HG03558 (cell line): ENCODE measurements around the gene DSG4.
"Not testable (repeated sequence)": the region's sequence is repeated elsewhere in the genome, so short reads cannot be mapped to it uniquely, and the experiment has no call there.

Experiments
- ATAC-seq: cut with Tn5 transposase; IDR thresholded peaks from one replicate; pipeline ENCODE4 v1.9.1; 2021; ENCODE audit warnings: moderate number of reproducible peaks; ENCODE audit not compliant: unreplicated experiment; ENCODE audit errors: extremely low read depth

DSG4 gene, protein sequence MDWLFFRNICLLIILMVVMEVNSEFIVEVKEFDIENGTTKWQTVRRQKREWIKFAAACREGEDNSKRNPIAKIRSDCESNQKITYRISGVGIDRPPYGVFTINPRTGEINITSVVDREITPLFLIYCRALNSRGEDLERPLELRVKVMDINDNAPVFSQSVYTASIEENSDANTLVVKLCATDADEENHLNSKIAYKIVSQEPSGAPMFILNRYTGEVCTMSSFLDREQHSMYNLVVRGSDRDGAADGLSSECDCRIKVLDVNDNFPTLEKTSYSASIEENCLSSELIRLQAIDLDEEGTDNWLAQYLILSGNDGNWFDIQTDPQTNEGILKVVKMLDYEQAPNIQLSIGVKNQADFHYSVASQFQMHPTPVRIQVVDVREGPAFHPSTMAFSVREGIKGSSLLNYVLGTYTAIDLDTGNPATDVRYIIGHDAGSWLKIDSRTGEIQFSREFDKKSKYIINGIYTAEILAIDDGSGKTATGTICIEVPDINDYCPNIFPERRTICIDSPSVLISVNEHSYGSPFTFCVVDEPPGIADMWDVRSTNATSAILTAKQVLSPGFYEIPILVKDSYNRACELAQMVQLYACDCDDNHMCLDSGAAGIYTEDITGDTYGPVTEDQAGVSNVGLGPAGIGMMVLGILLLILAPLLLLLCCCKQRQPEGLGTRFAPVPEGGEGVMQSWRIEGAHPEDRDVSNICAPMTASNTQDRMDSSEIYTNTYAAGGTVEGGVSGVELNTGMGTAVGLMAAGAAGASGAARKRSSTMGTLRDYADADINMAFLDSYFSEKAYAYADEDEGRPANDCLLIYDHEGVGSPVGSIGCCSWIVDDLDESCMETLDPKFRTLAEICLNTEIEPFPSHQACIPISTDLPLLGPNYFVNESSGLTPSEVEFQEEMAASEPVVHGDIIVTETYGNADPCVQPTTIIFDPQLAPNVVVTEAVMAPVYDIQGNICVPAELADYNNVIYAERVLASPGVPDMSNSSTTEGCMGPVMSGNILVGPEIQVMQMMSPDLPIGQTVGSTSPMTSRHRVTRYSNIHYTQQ

DNA sequence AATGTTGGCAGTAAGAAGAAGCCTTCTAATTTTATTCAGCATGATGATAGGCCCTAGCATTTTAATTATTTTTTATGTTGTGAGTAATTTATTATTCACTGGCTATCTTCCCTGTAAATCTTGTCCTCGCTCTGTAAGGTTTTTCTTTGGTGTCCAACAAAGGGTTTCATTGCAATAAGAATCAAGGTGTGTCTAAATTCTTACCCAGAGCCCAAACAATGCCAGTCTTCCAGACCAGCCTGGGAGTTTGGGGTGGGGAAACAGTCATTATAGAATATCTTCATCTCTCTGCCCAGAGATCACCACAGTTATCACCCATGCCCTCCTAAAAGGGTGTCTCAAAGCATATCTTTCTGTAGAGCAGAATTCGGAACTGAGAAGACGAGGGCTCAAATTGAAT, at the start of gene DSG4:
Gene DSG4, plus strand, starts transcription at position 301 of the 400 bp plus-strand sequence. CDS start 135 bp downstream, outside the sequence.
- ATAC-seq = no peak

GRCh38 chr18:31329787-31330438, 46.7 kb upstream of the DSG4 start:
- ATAC-seq = no peak

- no peak for ATAC-seq
Measured at GRCh38 chr18:31343454-31343853, 33.1 kb upstream of the DSG4 start.

- not testable (repeated sequence) for ATAC-seq
Measured at GRCh38 chr18:31353336-31353735, 23.2 kb upstream of the DSG4 start.

DNA sequence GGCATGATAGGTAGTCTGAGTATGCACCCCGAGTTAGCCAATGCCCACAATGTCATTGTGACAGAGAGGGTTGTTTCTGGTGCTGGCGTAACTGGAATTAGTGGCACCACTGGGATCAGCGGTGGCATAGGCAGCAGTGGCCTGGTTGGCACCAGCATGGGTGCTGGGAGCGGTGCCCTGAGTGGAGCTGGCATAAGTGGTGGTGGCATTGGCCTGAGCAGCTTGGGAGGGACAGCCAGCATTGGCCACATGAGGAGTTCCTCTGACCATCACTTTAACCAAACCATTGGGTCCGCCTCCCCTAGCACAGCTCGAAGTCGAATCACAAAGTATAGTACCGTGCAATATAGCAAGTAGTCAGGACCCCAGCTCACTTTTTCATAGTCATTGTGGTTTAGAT, 21.6 kb upstream of the DSG4 start:
- ATAC-seq = no peak

DNA sequence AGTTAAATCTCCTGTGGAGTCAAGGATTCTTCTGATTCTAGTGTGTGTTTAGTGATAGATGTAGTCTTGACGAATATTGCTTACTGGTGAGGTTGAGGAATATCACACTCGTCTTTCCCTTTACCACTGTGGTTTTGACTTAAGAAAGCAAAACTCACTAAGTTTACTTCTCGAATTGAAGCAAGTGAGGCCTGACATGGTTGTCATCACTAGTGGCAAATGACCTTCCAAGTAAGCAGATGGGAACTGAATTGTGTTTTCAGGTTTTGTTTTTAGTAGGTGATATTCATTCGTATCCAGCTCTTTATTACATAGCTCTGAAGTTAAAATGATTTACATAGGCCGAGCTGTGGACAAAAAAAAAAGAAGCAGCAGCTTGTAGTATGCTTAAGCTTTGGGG, 20.6 kb upstream of the DSG4 start:
- no peak for ATAC-seq

DNA sequence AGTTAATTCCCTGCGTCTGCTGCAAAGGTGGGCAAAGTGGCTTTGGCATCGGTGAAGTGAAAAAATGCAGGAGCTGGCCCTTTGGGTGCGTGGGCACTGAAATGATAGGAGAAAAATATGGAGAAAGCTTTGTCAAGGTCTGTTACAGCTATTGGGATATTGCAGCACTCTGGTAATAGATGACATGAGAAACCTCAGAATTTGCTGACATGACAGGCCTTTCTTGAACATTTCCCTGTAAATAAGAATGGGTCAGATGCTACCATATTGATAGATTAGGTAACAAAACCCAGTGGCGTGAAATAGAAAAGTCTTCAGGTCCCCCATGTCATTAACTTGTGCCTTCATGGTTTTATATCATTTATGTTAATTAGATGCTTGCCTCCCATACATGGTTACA, 12.4 kb upstream of the DSG4 start:
- no peak for ATAC-seq

- no peak for ATAC-seq
Measured at GRCh38 chr18:31369478-31369877, 7.1 kb upstream of the DSG4 start.

- ATAC-seq = no peak
Measured at GRCh38 chr18:31371989-31372388, 4.6 kb upstream of the DSG4 start.

- no peak for ATAC-seq
Measured at GRCh38 chr18:31373641-31374040, 2.9 kb upstream of the DSG4 start.

- no peak for ATAC-seq
Measured at GRCh38 chr18:31380912-31381311, 4.3 kb downstream of the DSG4 start.

DNA sequence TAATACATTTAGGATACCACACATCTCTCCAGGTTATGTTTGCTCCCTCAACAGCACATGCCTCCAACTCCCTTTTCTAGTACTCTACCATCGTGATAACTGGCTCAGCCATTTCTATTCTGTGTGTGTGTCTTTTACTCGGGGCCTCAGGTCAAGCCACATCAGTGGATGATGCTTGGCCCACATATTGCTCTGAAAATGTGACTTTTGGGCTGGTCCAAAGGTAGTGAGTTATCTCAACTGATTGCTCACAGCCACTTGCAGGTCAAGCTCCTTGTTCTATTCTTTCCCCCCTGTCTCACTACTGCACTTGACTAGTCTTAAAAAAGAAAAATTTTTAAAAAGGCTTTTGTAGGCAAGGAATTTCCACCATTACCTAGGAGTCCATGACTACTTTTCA, 5.5 kb downstream of the DSG4 start:
- ATAC-seq = no peak

DNA sequence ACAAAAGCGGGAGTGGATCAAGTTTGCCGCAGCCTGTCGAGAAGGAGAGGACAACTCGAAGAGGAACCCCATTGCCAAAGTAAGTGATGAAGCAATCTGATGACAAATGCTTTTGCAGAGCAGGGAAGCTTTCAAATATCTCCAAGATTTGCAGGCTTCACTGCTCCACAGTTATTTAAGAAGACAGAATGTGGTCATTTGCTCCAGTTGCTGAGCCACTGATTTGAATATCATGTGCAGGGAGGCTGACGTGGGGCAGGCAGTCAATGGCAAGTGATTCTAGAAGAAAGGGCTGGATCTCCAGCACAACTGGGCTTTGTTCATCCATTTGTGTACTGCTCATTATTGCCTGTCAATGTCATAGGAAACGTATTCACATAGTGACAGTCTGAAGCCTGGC, 10.2 kb downstream of the DSG4 start:
- ATAC-seq = no peak

DNA sequence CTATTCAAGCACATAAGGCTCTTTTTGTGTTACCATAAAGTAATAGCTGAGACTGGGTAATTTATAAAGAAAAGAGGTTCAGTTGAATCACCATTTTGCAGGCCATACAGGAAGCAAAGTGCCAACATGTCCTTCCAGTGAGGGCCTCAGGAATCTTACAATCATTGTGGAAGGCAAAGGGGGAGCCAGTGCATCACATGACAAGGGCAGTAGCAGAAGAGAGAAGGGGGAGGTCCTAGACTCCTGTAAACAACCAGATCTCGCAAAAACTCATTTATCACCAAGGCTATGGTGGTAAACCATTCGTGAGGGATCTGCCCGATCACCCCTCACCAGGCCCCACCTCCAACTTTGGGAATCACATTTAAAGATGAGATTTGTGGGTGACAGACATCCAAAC, 16.7 kb downstream of the DSG4 start:
- ATAC-seq = no peak

DNA sequence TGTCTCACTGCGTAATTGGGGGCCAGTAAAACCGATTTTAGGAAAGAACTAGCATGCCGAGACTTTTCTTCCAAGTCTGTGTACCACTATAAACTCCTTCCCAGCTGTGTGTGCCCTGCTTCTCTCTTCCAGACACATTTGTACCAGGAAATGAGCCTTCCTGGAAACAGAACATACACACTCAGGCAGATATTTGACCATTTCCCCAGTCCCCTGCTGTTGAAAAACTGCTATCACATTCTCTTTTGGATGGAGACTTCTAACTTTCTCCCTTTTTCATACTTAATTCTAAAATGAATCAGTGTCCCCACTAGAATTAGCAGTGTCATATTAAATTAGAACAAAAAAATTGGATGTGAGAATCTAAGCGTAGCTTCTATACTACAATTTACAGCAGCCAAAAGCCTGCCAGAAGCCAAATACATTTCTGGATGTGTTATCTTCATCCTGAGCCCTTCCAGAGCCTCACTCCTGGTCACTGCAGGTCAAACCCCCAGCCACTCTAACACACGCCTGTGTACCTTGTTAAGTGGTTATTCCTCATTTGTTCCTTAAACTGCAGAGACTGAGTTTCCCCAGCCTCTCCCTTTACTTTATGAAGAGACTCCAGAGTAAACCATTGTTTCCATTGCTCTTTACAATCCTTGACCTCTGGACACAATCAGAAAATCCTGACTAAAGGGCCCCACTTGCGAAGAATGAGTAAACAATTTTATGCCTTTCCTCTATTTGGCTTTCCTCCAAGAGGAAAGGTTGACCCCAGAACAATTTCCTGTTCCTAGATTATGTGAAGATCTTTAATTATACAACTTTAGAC, 20.4 kb downstream of the DSG4 start:
- no peak for ATAC-seq

DNA sequence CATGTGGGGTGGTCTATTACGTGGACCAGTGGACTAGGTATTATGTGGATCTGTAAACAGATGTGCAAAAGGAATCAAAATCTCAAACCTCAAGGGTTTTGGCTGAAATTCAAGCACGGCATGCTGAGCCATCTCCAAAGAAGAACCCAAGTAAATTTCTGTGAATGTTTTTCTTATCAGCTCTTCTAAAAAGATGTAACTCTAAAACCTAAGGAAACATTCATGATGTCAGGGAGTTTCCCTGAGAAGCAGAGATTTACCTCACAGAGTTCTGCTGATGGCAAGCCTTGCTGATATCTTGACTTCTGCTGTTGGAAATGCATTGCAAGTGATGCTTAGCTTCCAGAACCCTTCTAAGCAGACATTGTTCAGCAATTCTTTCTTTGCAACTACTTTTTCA, 21.6 kb downstream of the DSG4 start:
- no peak for ATAC-seq

DNA sequence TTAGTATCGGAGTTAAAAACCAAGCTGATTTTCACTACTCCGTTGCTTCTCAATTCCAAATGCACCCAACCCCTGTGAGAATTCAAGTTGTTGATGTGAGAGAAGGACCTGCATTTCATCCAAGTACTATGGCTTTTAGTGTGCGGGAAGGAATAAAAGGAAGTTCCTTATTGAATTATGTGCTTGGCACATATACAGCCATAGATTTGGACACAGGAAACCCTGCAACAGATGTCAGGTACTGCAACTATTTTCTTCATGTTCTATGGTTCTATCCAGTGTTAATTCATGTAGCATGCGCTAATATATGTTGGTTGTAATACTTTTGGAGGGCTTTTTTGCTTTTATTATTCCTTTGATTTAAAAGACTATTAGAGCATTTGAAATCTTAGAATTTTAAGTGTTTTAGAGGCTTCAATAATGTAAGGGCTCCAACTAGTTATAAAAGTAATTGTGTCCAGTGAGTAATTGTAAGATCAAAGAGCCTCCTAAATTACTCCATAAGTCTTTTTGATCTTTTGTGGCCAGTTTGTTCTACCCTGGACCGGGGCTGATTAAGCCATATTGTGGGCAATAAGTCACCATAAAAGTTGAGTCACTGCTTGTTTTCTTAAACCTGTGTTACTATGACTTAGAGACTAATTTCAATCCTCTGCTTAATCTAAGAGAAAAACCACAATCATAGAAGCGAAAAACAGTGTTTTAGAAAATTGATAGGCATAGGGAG, 22.9 kb downstream of the DSG4 start:
- no peak for ATAC-seq

- ATAC-seq = no peak
Measured at GRCh38 chr18:31401156-31402025, 24.8 kb downstream of the DSG4 start.
